Esophagus squamous epithelium (tissue), 4 donors: ENCODE results near the gene ZCCHC3.

Experiments used
- CTCF ChIP-seq, 6 experiments: fragments of 450-650 bp in 4 of 6; fragments of 200-600 bp in 2 of 6; sonication (generic) in 2 of 6; IDR thresholded peaks; one replicate each; pipeline ENCODE4 v1.5.1; 2016 to 2019; ENCODE audit warnings: antibody characterized with exemption in 6 of 6, mild to moderate bottlenecking in 4 of 6, moderate library complexity in 4 of 6
- POLR2A ChIP-seq, 4 donors: fragments of 450-650 bp; IDR thresholded peaks; one replicate each; pipeline ENCODE4 v1.6.1; 2017; ENCODE audit warnings: antibody characterized with exemption in 4 of 4, mild to moderate bottlenecking in 4 of 4, moderate library complexity in 3 of 4

GRCh38 chr20:276620-277495, 20.5 kb upstream of the ZCCHC3 start:
- TF ChIP-seq CTCF (IDR thresholded peaks at IDR 0.05): no peak
- no peak for TF ChIP-seq POLR2A (IDR thresholded peaks at IDR 0.05)
